ENCODE data around the gene SLC29A1. TPM values are rescaled to one million over a fixed set of nuclear protein-coding genes. Genes with fewer than 3 reads are reported as not detected.

SLC29A1 gene
- total and polyA plus RNA-seq, 2 of the 8 experiments (the other 6 are each of a cell fraction or from before 2014, with no cell fraction given) = 187 to 558 TPM

DNA sequence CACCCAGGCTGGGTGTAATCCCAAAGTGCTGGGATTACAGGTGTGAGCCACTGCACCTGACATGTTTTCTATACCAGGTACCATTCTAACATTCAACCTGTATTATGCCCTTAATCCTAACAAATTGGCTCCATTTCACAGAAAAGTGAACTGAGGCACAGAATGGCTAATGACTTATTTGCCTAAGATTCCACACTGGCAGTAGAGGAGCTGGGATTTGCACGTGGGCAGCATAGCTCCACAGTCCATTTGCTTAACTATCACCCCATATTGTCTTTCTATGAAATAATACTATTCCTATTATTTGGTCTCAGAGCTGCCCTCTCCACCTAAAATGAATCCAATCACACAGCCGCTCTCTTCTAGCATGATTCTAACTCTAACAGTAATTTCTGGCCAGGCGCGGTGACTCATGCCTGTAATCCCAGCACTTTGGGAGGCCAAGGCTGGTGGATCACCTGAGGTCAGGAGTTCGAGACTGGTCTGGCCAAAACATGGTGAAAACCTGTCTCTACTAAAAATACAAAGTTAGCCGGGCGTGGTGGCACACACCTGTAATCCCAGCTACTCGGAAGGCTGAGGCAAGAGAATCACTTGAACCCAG is 30.0 kb upstream of the SLC29A1 start:
- ChIA-PET POLR2A (ENCODE audit: partially characterized antibody) (interaction anchor here (0.9 to 3.2 kb wide), 10 partner anchors 8 to 53 kb away, joined by 3 to 26 read pairs (median 7); partner anchors contain the start of genes HSP90AB1 and SLC29A1), CTCF (ENCODE audit: partially characterized antibody) (interaction anchor here (0.6 to 4.1 kb wide), 7 partner anchors 9 to 111 kb away, joined by 3 to 21 read pairs (median 7); no protein-coding TSS in a partner anchor)
- H3K79me2 ChIP-seq (ENCODE audit: control insufficient read depth in 1 of 2, insufficient read depth in 2 of 2, low read length in 2 of 2) = no peaks in the 10 kb centered on the region
- no peaks in the 10 kb centered on the region for H3K9me3 ChIP-seq (ENCODE audit: insufficient read depth in 2 of 2, low read depth in 1 of 2, low read length in 1 of 2)
- no peak overlapping the region for H3K9ac ChIP-seq (replicated peaks in 1 of 4; ENCODE audit: extremely low read depth in 1 of 4, low read depth in 3 of 4, low read length in 3 of 4)
- H3K36me3 ChIP-seq (ENCODE audit: control insufficient read depth in 2 of 4, insufficient read depth in 4 of 4, low read length in 3 of 4) = no peaks in the 10 kb centered on the region
- no peak for DNase-seq (ENCODE audit: low read depth in 1 of 2, low spot score in 2 of 2)
- FAIRE-seq = no peak
- no peak overlapping the region for H3K18ac ChIP-seq (ENCODE audit: extremely low read depth, low read length)
- WGBS, 2 experiments (ENCODE audit: extremely low coverage in 1 of 2, insufficient coverage in 1 of 2, insufficient read length in 1 of 2, insufficient replicate concordance in 2 of 2, low coverage in 1 of 2, low lambda C conversion rate in 2 of 2, missing lambda C conversion rate in 1 of 2) = 94% methylated on average over 8 of the region's 8 CpGs; no CpG with 5 or more reads in 1 of the 2 experiments
- H3K23me2 ChIP-seq (ENCODE audit: low read depth, low read length) = peaks cover 3% of the 10 kb centered on the region; the same call in 1 of the 2 replicates
- H3K4me3 ChIP-seq (ENCODE audit: extremely low read depth in 1 of 4, insufficient read depth in 2 of 4, low read depth in 3 of 4, low read length in 4 of 4) = no peak overlapping the region
- H3K4ac ChIP-seq (replicated peaks; ENCODE audit: insufficient read length, low read depth, low read length) = no peak overlapping the region
- H2BK5ac ChIP-seq (ENCODE audit: low read depth, low read length) = no peak overlapping the region
- no peak overlapping the region for H4K91ac ChIP-seq (replicated peaks; ENCODE audit: insufficient read length, low read length)
- no peak overlapping the region for H2AK5ac ChIP-seq (ENCODE audit: low read depth, low read length)
- no peaks in the 10 kb centered on the region for H4K20me1 ChIP-seq (replicated peaks in 1 of 2; ENCODE audit: control insufficient read depth in 1 of 2, insufficient read depth in 2 of 2, low read length in 2 of 2)
- TF ChIP-seq TBP (IDR thresholded peaks at IDR 0.05; ENCODE audit: low read depth, low read length) = no peak
- no peak for TF ChIP-seq GABPA (IDR thresholded peaks at IDR 0.05; ENCODE audit: borderline replicate concordance, insufficient read depth, low read length)
- TF ChIP-seq EGR1 (IDR thresholded peaks at IDR 0.05; ENCODE audit: borderline replicate concordance, low read depth, low read length) = no peak
- no peak for TF ChIP-seq SRF (IDR thresholded peaks at IDR 0.05; ENCODE audit: low read depth, low read length)
- TF ChIP-seq CHD2 (IDR thresholded peaks at IDR 0.05; ENCODE audit: low read length) = no peak
- no peak overlapping the region for H2BK12ac ChIP-seq (ENCODE audit: low read depth, low read length)
- H3K27me3 ChIP-seq (replicated peaks in 1 of 4; ENCODE audit: control insufficient read depth in 3 of 4, extremely low read depth in 1 of 4, insufficient read depth in 3 of 4, low read length in 3 of 4) = no peaks in the 10 kb centered on the region; a peak in 1 of 7 replicates
- H4K5ac ChIP-seq (ENCODE audit: insufficient read length, low read depth, low read length) = no peak overlapping the region
- no peak overlapping the region for H2BK20ac ChIP-seq (ENCODE audit: low read length)
- no peak overlapping the region for H2BK15ac ChIP-seq (ENCODE audit: low read length)
- no peak overlapping the region for H3K23ac ChIP-seq (ENCODE audit: insufficient read length)
- H3K56ac ChIP-seq (replicated peaks; ENCODE audit: insufficient read length, low read depth, low read length) = no peak overlapping the region
- H3K27ac ChIP-seq (ENCODE audit: low read depth, low read length) = no peak overlapping the region
- no peak overlapping the region for H3K4me2 ChIP-seq (ENCODE audit: insufficient read depth in 1 of 2, low read depth in 2 of 2, low read length in 2 of 2)
- H2BK120ac ChIP-seq (replicated peaks; ENCODE audit: low read depth, low read length) = no peak overlapping the region
- no peak overlapping the region for H4K8ac ChIP-seq (ENCODE audit: extremely low read depth, insufficient read depth, low read length)
- no peak overlapping the region for H2AFZ ChIP-seq (ENCODE audit: low read length)
- no peak overlapping the region for H3K14ac ChIP-seq (ENCODE audit: insufficient read length)
- H3K4me1 ChIP-seq (replicated peaks in 1 of 4; ENCODE audit: control insufficient read depth in 3 of 4, insufficient read depth in 4 of 4, low read length in 3 of 4) = peaks cover 4 to 8% (median 4%) of the 10 kb centered on the region in 4 experiments; a peak in 6 of 7 replicates
- no peaks in the 10 kb centered on the region for H3K79me1 ChIP-seq (ENCODE audit: low read depth, low read length)
